Measurements from ENCODE around the gene TUBB6. TPM values are rescaled to one million over a fixed set of nuclear protein-coding genes. Genes with fewer than 3 reads are reported as not detected.

TUBB6 gene
- total RNA-seq, 1 donor from 2014 or later, result 35.6 TPM

DNA sequence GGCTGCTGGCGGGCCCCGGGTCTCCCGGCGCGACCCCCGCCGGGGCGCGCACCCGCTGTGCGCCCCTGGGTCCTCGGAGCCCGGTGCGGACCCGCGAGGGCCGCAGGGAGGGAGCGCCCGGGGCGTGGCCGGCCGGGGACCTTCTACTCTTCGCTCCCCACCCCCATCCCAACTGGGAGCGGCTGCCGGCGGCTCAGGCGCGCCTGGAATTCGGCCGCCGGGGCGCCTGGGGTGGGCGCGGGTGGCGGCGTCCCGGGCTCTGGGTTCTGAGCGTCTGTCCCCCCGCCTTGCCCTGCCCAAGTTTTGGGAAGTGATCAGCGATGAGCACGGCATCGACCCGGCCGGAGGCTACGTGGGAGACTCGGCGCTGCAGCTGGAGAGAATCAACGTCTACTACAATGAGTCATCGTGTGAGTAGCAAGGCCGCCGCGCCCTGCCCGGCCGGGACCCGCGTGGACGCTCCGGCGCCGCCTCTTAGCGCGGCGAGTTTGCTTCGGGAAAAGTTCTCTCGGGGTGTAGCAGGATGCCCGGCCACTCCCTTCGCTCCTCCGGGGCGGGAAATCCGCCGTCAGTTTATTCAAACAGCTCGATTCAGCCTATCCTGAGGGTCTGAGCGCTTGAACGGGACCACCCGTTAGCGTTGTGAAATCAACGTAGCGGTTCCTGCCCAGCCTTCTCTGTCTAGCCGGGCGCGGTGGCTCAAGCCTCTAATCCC lies 502 bp downstream of the TUBB6 start:
- DNase-seq, result peak; percentile 60
- Mint-ChIP-seq H3K27ac (ENCODE audit: unreplicated experiment) (no peak overlapping the region), H3K27me3 (ENCODE audit: unreplicated experiment) (peaks cover 14% of the 10 kb centered on the region), H3K36me3 (ENCODE audit: unreplicated experiment) (peaks cover 12% of the 10 kb centered on the region), H3K4me3 (ENCODE audit: unreplicated experiment) (peak overlapping the region; percentile 84), H3K4me1 (ENCODE audit: low read depth, unreplicated experiment) (peaks cover 14% of the 10 kb centered on the region), H3K9me3 (ENCODE audit: unreplicated experiment) (peaks cover 10% of the 10 kb centered on the region)
- TF ChIP-seq, protein P1, sequence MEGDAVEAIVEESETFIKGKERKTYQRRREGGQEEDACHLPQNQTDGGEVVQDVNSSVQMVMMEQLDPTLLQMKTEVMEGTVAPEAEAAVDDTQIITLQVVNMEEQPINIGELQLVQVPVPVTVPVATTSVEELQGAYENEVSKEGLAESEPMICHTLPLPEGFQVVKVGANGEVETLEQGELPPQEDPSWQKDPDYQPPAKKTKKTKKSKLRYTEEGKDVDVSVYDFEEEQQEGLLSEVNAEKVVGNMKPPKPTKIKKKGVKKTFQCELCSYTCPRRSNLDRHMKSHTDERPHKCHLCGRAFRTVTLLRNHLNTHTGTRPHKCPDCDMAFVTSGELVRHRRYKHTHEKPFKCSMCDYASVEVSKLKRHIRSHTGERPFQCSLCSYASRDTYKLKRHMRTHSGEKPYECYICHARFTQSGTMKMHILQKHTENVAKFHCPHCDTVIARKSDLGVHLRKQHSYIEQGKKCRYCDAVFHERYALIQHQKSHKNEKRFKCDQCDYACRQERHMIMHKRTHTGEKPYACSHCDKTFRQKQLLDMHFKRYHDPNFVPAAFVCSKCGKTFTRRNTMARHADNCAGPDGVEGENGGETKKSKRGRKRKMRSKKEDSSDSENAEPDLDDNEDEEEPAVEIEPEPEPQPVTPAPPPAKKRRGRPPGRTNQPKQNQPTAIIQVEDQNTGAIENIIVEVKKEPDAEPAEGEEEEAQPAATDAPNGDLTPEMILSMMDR (IDR thresholded peaks at IDR 0.05; ENCODE audit: partially characterized antibody, unreplicated experiment), result no peak

DNA sequence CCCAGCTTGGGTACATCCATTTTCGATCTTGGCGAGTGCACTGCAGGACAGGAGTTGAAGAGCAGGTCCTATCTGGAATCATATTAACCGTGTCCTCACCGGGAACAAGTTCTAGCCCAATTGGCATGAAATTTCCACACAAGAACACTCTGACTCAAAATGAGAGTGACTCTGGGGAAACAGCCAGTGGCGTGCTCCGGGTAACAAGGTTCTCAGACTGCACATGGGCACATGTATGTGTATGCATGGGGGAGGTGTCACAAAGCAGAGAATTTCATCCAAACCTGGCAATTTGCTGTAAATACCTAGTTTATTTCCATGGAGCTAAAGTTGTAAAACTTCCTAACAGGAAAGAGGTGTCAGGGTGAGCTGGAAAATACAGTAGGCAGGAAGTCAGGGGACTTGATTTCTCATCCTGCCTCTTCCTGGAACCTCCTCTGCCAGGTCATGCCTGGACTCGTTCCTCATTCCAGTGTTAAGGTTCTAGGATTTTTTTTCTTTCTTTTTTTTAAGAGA lies 1.7 kb downstream of the TUBB6 start:
- H3K9me3 Mint-ChIP-seq (ENCODE audit: unreplicated experiment), result peaks cover 11% of the 10 kb centered on the region
- peak overlapping the region; percentile 75 for H3K27ac Mint-ChIP-seq (ENCODE audit: unreplicated experiment)
- peaks cover 12% of the 10 kb centered on the region for H3K36me3 Mint-ChIP-seq (ENCODE audit: unreplicated experiment)

DNA sequence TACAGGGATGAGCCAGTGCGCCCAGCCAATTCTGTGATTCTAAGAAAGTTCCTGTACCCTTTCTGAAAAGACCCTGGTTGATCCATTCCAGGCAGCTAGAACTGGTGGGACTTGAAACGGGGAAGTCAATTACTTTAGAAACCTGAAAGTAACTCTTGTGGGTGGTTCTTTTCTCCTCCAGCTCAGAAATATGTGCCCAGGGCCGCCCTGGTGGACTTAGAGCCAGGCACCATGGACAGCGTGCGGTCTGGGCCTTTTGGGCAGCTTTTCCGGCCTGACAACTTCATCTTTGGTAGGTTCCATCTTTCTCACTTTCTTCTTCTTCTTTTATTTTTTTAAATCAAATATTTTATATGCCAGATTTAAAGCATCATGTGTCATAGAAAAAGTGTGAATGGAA lies 2.7 kb downstream of the TUBB6 start:
- Mint-ChIP-seq H3K9me3 (ENCODE audit: unreplicated experiment) (peaks cover 11% of the 10 kb centered on the region), H3K27ac (ENCODE audit: unreplicated experiment) (no peak overlapping the region), H3K4me1 (ENCODE audit: low read depth, unreplicated experiment) (peaks cover 30% of the 10 kb centered on the region), H3K36me3 (ENCODE audit: unreplicated experiment) (peaks cover 12% of the 10 kb centered on the region), H3K27me3 (ENCODE audit: unreplicated experiment) (peaks cover 12% of the 10 kb centered on the region), H3K4me3 (ENCODE audit: unreplicated experiment) (no peak overlapping the region)
- no peak for DNase-seq
- TF ChIP-seq, protein P1 (IDR thresholded peaks at IDR 0.05; ENCODE audit: partially characterized antibody, unreplicated experiment), result no peak

More for the DNA sequence above, 1.7 kb downstream of the TUBB6 start:
- Mint-ChIP-seq H3K4me1 (ENCODE audit: low read depth, unreplicated experiment) (peaks cover 22% of the 10 kb centered on the region), H3K27me3 (ENCODE audit: unreplicated experiment) (peaks cover 12% of the 10 kb centered on the region), H3K4me3 (ENCODE audit: unreplicated experiment) (peak overlapping the region; percentile 84)
- no peak for DNase-seq
- TF ChIP-seq, protein P1 (IDR thresholded peaks at IDR 0.05; ENCODE audit: partially characterized antibody, unreplicated experiment), result no peak

DNA sequence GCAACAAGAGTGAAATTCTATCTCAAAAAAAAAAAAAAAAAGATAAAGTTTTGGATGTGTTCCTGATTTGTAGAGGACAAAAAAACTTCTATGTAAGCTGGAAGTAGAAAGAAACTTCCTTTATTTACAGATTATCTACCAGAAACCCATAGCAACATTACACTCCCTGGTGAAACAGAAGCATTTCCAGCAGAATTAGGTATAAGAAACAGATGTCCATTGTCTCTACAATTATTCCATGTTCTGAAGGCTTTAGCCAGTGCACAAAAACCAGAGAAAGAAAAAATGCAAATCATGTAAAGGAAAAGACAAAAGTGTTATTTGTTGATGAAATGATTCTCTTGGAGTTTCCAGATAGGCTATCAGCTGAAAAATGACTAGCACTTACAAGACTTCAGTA lies 4.9 kb downstream of the TUBB6 start:
- no peak for DNase-seq
- H3K36me3 Mint-ChIP-seq (ENCODE audit: unreplicated experiment), result peaks cover 12% of the 10 kb centered on the region
- H3K27ac Mint-ChIP-seq (ENCODE audit: unreplicated experiment), result peak overlapping the region; percentile 53
- TF ChIP-seq, protein P1 (IDR thresholded peaks at IDR 0.05; ENCODE audit: partially characterized antibody, unreplicated experiment), result no peak
- peaks cover 30% of the 10 kb centered on the region for H3K4me1 Mint-ChIP-seq (ENCODE audit: low read depth, unreplicated experiment)
- H3K4me3 Mint-ChIP-seq (ENCODE audit: unreplicated experiment), result no peak overlapping the region
- peaks cover 5% of the 10 kb centered on the region for H3K9me3 Mint-ChIP-seq (ENCODE audit: unreplicated experiment)
- no peaks in the 10 kb centered on the region for H3K27me3 Mint-ChIP-seq (ENCODE audit: unreplicated experiment)
